Calu3 (cell line): ENCODE measurements around the gene HOOK1. TPM values are rescaled to one million over a fixed set of nuclear protein-coding genes. Genes with fewer than 3 reads are reported as not detected.
"Not testable (repeated sequence)": the region's sequence is repeated elsewhere in the genome, so short reads cannot be mapped to it uniquely, and the experiment has no call there.

Experiments used
- BruUV-seq: library from RNA; stranded (reverse); fragments of 400-500 nt; replicated peaks from 2 replicates; lab custom pipeline; 2021; lab: Mats Ljungman, UMichigan
- CTCF ChIA-PET: fragments of 300-600 bp; sonication (Branson Sonifier 250); formaldehyde crosslinking; loops from one replicate; lab custom pipeline; 2022; ENCODE audit warnings: antibody characterized with exemption; lab: Charles Lee
- DNase-seq: peaks from one replicate; pipeline ENCODE4 v3.0.0; 2022
- H3K27ac Mint-ChIP-seq: one replicate; pipeline ENCODE4 v1.8.0; 2022; ENCODE audit warnings: mixed read lengths; ENCODE audit not compliant: unreplicated experiment
- H3K27me3 Mint-ChIP-seq: one replicate; pipeline ENCODE4 v1.8.0; 2022; ENCODE audit warnings: mixed read lengths; ENCODE audit not compliant: unreplicated experiment
- H3K36me3 Mint-ChIP-seq: one replicate; pipeline ENCODE4 v1.8.0; 2022; ENCODE audit warnings: mild to moderate bottlenecking, moderate library complexity, mixed read lengths; ENCODE audit not compliant: insufficient read depth, unreplicated experiment
- H3K4me1 Mint-ChIP-seq: one replicate; pipeline ENCODE4 v1.8.0; 2022; ENCODE audit warnings: mild to moderate bottlenecking, low read depth, mixed read lengths; ENCODE audit not compliant: unreplicated experiment
- H3K4me3 Mint-ChIP-seq: one replicate; pipeline ENCODE4 v1.8.0; 2022; ENCODE audit warnings: mild to moderate bottlenecking, low read depth, moderate library complexity, mixed read lengths; ENCODE audit not compliant: unreplicated experiment
- H3K9me3 Mint-ChIP-seq: one replicate; pipeline ENCODE4 v1.8.0; 2022; ENCODE audit warnings: low read depth, mixed read lengths; ENCODE audit not compliant: unreplicated experiment
- CTCF ChIP-seq: fragments of 200-600 bp; IDR thresholded peaks from one replicate; pipeline ENCODE4 v1.8.0; 2022; ENCODE audit warnings: antibody characterized with exemption; ENCODE audit not compliant: unreplicated experiment
- intact Hi-C: fragments of 100-400 bp; cut with micrococcal nuclease; formaldehyde crosslinking; loops from one replicate; pipeline ENCODE4 v1.10.0; 2022; ENCODE audit not compliant: unreplicated experiment
- total RNA-seq: library from RNA; stranded (reverse); gene quantifications from 2 replicates; pipeline ENCODE4 v1.2.3, GENCODE V29; 2022

The HOOK1 gene
- total RNA-seq, 1 experiment from 2014 or later = 50.4 TPM

GRCh38 chr1:59845091-59845490 is 30.3 kb downstream of the HOOK1 start:
- Mint-ChIP-seq H3K27me3 (no peaks in the 10 kb centered on the region), H3K4me1 (no peaks in the 10 kb centered on the region), H3K36me3 (peaks cover 7% of the 10 kb centered on the region), H3K9me3 (no peaks in the 10 kb centered on the region), H3K27ac (no peak overlapping the region), H3K4me3 (no peak overlapping the region)
- TF ChIP-seq CTCF = no peak
- BruUV-seq = no TSS peak
- CTCF ChIA-PET = no interaction called here
- intact Hi-C loops = no loop called here
- no peak for DNase-seq

- no peaks in the 10 kb centered on the region for H3K9me3 Mint-ChIP-seq
- no peaks in the 10 kb centered on the region for H3K4me1 Mint-ChIP-seq
- peaks cover 5% of the 10 kb centered on the region for H3K36me3 Mint-ChIP-seq
- intact Hi-C loops = no loop called here
- CTCF ChIA-PET = no interaction called here
- TF ChIP-seq CTCF = no peak
- BruUV-seq = no TSS peak
- no peak overlapping the region for H3K27ac Mint-ChIP-seq
- DNase-seq = no peak
- no peak overlapping the region for H3K4me3 Mint-ChIP-seq
- no peaks in the 10 kb centered on the region for H3K27me3 Mint-ChIP-seq
Measured at GRCh38 chr1:59846209-59846894, 31.6 kb downstream of the HOOK1 start.

GRCh38 chr1:59846895-59847282 is 32.1 kb downstream of the HOOK1 start:
- no peak for TF ChIP-seq CTCF
- CTCF ChIA-PET = no interaction called here
- BruUV-seq = no TSS peak

GRCh38 chr1:59852117-59852516 is 37.4 kb downstream of the HOOK1 start:
- no TSS peak for BruUV-seq

More at GRCh38 chr1:59846895-59847282, 32.1 kb downstream of the HOOK1 start:
- no peak overlapping the region for H3K27ac Mint-ChIP-seq
- intact Hi-C loops = no loop called here
- H3K4me1 Mint-ChIP-seq = no peaks in the 10 kb centered on the region
- H3K27me3 Mint-ChIP-seq = no peaks in the 10 kb centered on the region
- no peak for DNase-seq
- H3K36me3 Mint-ChIP-seq = peaks cover 5% of the 10 kb centered on the region
- H3K4me3 Mint-ChIP-seq = no peak overlapping the region
- no peaks in the 10 kb centered on the region for H3K9me3 Mint-ChIP-seq

GRCh38 chr1:59855297-59855696 is 40.5 kb downstream of the HOOK1 start:
- Mint-ChIP-seq H3K4me1 (peaks cover 28% of the 10 kb centered on the region), H3K36me3 (peaks cover 12% of the 10 kb centered on the region)
- H3K4me3 Mint-ChIP-seq, intact Hi-C loops, BruUV-seq, H3K27ac Mint-ChIP-seq, H3K9me3 Mint-ChIP-seq, H3K27me3 Mint-ChIP-seq, DNase-seq, CTCF ChIA-PET: not testable (repeated sequence)

More at GRCh38 chr1:59852117-59852516, 37.4 kb downstream of the HOOK1 start:
- no peak overlapping the region for H3K4me3 Mint-ChIP-seq
- intact Hi-C loops = no loop called here
- DNase-seq = no peak
- H3K27me3 Mint-ChIP-seq = no peaks in the 10 kb centered on the region
- peaks cover 16% of the 10 kb centered on the region for H3K4me1 Mint-ChIP-seq
- TF ChIP-seq CTCF = no peak
- no peak overlapping the region for H3K27ac Mint-ChIP-seq
- CTCF ChIA-PET = interaction anchor here (0.6 kb wide), 1 partner anchor 256 kb away, joined by 4 read pairs; no protein-coding TSS in a partner anchor
- peaks cover 13% of the 10 kb centered on the region for H3K36me3 Mint-ChIP-seq
- peaks cover 4% of the 10 kb centered on the region for H3K9me3 Mint-ChIP-seq
